Gastroesophageal sphincter (tissue), 4 donors: Measurements from ENCODE around the gene PODN. TPM values are rescaled to one million over a fixed set of nuclear protein-coding genes. Genes with fewer than 3 reads are reported as not detected.

ENCODE experiments used
- ATAC-seq: fragments of 150-250 bp; one replicate; pipeline ENCODE4 v1.9.1; 2016; ENCODE audit warnings: mild to moderate bottlenecking, moderate library complexity
- H3K27ac ChIP-seq, 4 donors: fragments of 200-600 bp; sonication (generic) in 3 of 4; 1 replicate in 3 of 4; 2 replicates in 1 of 4; pipeline ENCODE4 v1.5.1; 2016 to 2019
- H3K27me3 ChIP-seq: fragments of 200-600 bp; sonication (generic); one replicate; pipeline ENCODE4 v1.5.1; 2019
- H3K36me3 ChIP-seq, 2 donors: fragments of 200-600 bp; sonication (generic); one replicate each; pipeline ENCODE4 v1.5.1; 2019; ENCODE audit warnings: control low read depth in 1 of 2
- H3K4me1 ChIP-seq, 3 donors: fragments of 200-600 bp; sonication (generic); 1 replicate in 2 of 3; 2 replicates in 1 of 3; pipeline ENCODE4 v1.5.1; 2016 to 2019; ENCODE audit warnings: control low read depth in 2 of 3
- H3K4me3 ChIP-seq, 2 donors: fragments of 200-600 bp; sonication (generic); one replicate each; pipeline ENCODE4 v1.5.1; 2019; ENCODE audit warnings: mild to moderate bottlenecking in 1 of 2, moderate library complexity in 1 of 2
- H3K9me3 ChIP-seq, 3 donors: fragments of 200-600 bp; sonication (generic); one replicate each; pipeline ENCODE4 v1.5.1; 2017 to 2019; ENCODE audit warnings: control low read depth in 2 of 3
- CTCF ChIP-seq, 4 experiments: fragments of 200-600 bp in 2 of 4; fragments of 450-650 bp in 2 of 4; sonication (generic) in 1 of 4; IDR thresholded peaks; one replicate each; pipeline ENCODE4 v1.5.1; 2017 to 2019; ENCODE audit warnings: antibody characterized with exemption in 4 of 4, mild to moderate bottlenecking in 2 of 4, moderate library complexity in 2 of 4
- EP300 ChIP-seq: sonication (generic); formaldehyde crosslinking; IDR thresholded peaks from one replicate; pipeline ENCODE4 v1.6.1; 2017; ENCODE audit warnings: antibody characterized with exemption, mild to moderate bottlenecking
- POLR2A ChIP-seq, 2 donors: fragments of 450-650 bp; IDR thresholded peaks; one replicate each; pipeline ENCODE4 v1.6.1; 2017; ENCODE audit warnings: antibody characterized with exemption in 2 of 2, mild to moderate bottlenecking in 2 of 2, moderate library complexity in 1 of 2
- POLR2AphosphoS5 ChIP-seq: sonication (generic); formaldehyde crosslinking; IDR thresholded peaks from one replicate; pipeline ENCODE4 v1.6.1; 2017; ENCODE audit warnings: antibody characterized with exemption
- WGBS, 2 donors: methylation state at CpG; one replicate each; pipeline ENCODE4 v1.1.5; 2018; ENCODE audit warnings: low coverage in 1 of 2; 5-methylcytosine and 5-hydroxymethylcytosine counted together
- total RNA-seq, 4 donors: library from RNA; depleted of rRNA; stranded (reverse); fragments of >200 nt; gene quantifications; one replicate each; pipeline ENCODE4 v1.1.0, GENCODE V29; 2016

The PODN gene
- 100 to 1,000 TPM in 3 of 4 donors, 10 to 100 TPM in 1; 60.4 to 170 (median 125) TPM for total RNA-seq

- Histone ChIP-seq H3K27me3 (peaks cover 36% of the 10 kb centered on the region), H3K27ac (peak within 1 kb of the TSS; percentile 21 to 86 (median 80)), H3K36me3 (no peaks in the 10 kb centered on the region), H3K4me1 (peaks cover 0 to 50% (median 10%) of the 10 kb centered on the region in 3 donors), H3K4me3 (peak within 1 kb of the TSS; percentile 61 to 73), H3K9me3 (no peaks in the 10 kb centered on the region)
- TF ChIP-seq CTCF (IDR thresholded peaks at IDR 0.05), result no peak
- peak in 1 of 2 donors; percentile 41 for TF ChIP-seq POLR2A (IDR thresholded peaks at IDR 0.05)
- ATAC-seq, result peak; percentile 58
- no CpG with 5 or more reads among the region's 73 CpGs for WGBS, 2 donors
Measured at GRCh38 chr1:53061859-53062707, at the start of gene PODN. Gene PODN (plus strand): TSS chr1:53062213. CDS start chr1:53069856, 7,643 bp downstream.

GRCh38 chr1:53014791-53015507 lies 47.1 kb upstream of the PODN start:
- H3K27ac ChIP-seq, result peak overlapping the region in 3 of 4 donors; percentile 23 to 66 (median 54)
- no peaks in the 10 kb centered on the region for H3K9me3 ChIP-seq
- ATAC-seq, result peak; percentile 87
- WGBS, 2 donors, result 0 to 2% methylated on average over 8 to 9 of the region's 9 CpGs
- H3K27me3 ChIP-seq, result no peaks in the 10 kb centered on the region
- peak; percentile 45 for TF ChIP-seq POLR2AphosphoS5
- no peak for TF ChIP-seq EP300
- peaks cover 0 to 10% of the 10 kb centered on the region in 2 donors for H3K36me3 ChIP-seq
- peaks cover 0 to 31% (median 4%) of the 10 kb centered on the region in 3 donors for H3K4me1 ChIP-seq
- H3K4me3 ChIP-seq, result peak overlapping the region; percentile 53 to 96

- Histone ChIP-seq H3K27me3 (no peaks in the 10 kb centered on the region), H3K36me3 (peaks cover 0 to 10% of the 10 kb centered on the region in 2 donors), H3K4me3 (peak overlapping the region; percentile 53 to 96), H3K27ac (peak overlapping the region in 3 of 4 donors; percentile 23 to 66 (median 54)), H3K4me1 (peaks cover 0 to 31% (median 4%) of the 10 kb centered on the region in 3 donors), H3K9me3 (no peaks in the 10 kb centered on the region)
- 6 to 14% methylated on average over 3 of the region's 3 CpGs for WGBS, 2 donors
- ATAC-seq, result no peak
- no peak for TF ChIP-seq CTCF (IDR thresholded peaks at IDR 0.05)
Measured at GRCh38 chr1:53015508-53015860, 46.5 kb upstream of the PODN start.

- Histone ChIP-seq H3K27me3 (no peaks in the 10 kb centered on the region), H3K4me1 (peaks cover 0 to 31% (median 4%) of the 10 kb centered on the region in 3 donors), H3K4me3 (no peak overlapping the region), H3K36me3 (peaks cover 0 to 10% of the 10 kb centered on the region in 2 donors), H3K27ac (no peak overlapping the region), H3K9me3 (no peaks in the 10 kb centered on the region)
- 83 to 91% methylated on average over 1 of the region's 1 CpG for WGBS, 2 donors
- TF ChIP-seq CTCF (IDR thresholded peaks at IDR 0.05), result no peak
- no peak for TF ChIP-seq EP300
- no peak for TF ChIP-seq POLR2AphosphoS5
- TF ChIP-seq POLR2A (IDR thresholded peaks at IDR 0.05), result no peak
- ATAC-seq, result no peak
Measured at GRCh38 chr1:53016705-53017104, 45.3 kb upstream of the PODN start.

GRCh38 chr1:53020588-53020987 lies 41.4 kb upstream of the PODN start:
- 51 to 91% methylated on average over 5 of the region's 5 CpGs for WGBS, 2 donors

More at GRCh38 chr1:53020588-53020987, 41.4 kb upstream of the PODN start:
- TF ChIP-seq POLR2A (IDR thresholded peaks at IDR 0.05) (no peak), POLR2AphosphoS5 (no peak), CTCF (IDR thresholded peaks at IDR 0.05) (no peak), EP300 (no peak)
- ATAC-seq, result no peak
- Histone ChIP-seq H3K4me1 (peaks cover 0 to 32% (median 2%) of the 10 kb centered on the region in 3 donors), H3K27me3 (no peaks in the 10 kb centered on the region), H3K27ac (no peak overlapping the region), H3K36me3 (peaks cover 0 to 10% of the 10 kb centered on the region in 2 donors), H3K4me3 (no peak overlapping the region), H3K9me3 (no peaks in the 10 kb centered on the region)
